HG03196 (cell line): ENCODE results near the gene GAB2.

Experiments
- ATAC-seq: cut with Tn5 transposase; IDR thresholded peaks from one replicate; pipeline ENCODE4 v1.9.1; 2021; ENCODE audit not compliant: unreplicated experiment

The GAB2 gene

DNA sequence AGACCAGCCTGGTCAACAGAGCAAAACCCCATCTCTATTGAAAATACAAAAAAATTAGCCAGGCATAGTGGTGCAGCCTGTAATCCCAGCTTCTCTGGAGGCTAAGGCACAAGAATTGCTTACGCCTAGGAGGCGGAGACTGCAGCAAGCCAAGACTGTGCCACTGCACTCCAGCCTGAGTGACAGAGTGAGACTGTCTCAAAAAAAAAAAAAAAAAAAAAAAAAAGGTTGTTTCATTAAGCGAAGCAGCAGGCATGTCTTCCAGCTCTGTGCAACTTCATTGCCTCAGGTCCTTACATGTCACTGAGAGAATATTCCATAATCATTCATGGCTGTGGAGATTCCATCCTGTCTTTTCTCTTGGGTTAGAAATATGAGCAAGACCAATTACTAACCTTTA is 16.9 kb downstream of the GAB2 start:
- no peak for ATAC-seq

DNA sequence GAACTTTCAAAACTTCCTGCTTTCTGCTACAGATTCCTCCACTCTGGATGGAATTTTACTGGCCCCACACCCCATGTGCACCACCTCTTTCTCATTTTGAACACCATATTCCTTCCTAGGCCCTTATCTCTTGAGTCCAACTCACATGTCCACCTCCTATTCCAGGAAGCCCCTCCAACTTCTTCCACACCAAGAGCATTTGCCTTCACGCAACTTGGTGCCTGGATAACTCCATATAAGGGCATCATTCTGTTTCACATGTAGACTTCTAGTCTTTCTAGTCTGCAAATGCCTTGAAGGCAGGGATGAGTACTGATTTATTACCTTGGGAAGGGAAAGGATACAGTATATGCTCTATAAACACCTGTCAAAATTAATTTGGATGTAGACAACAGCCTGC is 17.5 kb downstream of the GAB2 start:
- no peak for ATAC-seq

DNA sequence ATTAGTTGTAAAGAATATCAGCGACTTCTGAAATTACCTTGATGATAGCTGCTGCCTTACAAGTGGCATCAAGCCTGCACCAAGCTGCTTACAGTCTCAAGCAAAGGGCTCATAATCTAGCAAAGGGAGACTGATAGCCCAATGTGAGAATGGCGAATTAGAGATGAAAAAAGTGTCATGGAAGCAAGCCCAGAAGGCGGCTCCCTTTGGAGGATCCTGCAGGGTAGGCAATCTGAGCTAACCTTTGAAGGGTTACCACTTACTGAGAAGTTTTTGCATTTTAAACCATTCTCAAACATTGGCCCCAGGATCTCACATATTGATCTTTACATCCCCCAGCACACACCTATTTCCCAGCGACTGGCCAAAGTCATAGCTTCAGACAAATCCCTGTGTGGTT is 18.5 kb downstream of the GAB2 start:
- no peak for ATAC-seq

DNA sequence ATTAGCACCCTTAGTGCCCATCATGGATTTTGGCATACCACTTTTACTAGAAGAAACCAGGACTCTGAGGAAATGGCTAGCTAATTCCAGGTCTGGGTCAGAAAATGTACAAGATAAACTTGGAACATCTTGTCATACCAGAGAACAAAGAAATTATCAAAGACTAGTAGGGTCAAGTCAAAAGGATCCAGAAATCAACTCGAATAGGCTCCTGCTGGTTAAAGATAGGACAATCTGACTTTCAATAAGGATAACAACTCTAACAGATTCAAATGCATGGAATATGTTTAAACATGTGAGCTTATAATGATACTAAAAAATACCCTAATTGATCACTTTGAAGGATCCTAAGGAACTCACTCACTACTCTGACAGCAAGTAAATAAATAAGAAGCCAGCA is 18.9 kb downstream of the GAB2 start:
- no peak for ATAC-seq

DNA sequence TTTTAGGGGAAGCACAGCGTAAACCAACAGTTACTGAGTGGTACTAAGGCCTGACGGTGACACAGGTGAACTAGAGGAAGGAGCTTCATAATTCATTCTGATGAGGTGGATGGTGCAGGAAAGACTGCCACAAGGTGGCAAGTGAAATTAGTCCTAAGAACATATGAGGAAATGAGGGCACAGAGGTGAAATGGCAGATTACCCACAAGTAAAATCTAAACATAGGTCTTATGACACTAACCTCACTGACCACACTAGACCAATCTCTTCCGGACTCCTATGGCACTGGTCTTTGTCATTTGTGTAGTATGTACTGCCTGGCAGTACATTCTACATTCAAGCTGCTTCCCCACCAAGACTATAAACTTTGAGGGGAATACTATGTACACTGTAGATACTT is 20.2 kb downstream of the GAB2 start:
- peak; percentile 91 for ATAC-seq

DNA sequence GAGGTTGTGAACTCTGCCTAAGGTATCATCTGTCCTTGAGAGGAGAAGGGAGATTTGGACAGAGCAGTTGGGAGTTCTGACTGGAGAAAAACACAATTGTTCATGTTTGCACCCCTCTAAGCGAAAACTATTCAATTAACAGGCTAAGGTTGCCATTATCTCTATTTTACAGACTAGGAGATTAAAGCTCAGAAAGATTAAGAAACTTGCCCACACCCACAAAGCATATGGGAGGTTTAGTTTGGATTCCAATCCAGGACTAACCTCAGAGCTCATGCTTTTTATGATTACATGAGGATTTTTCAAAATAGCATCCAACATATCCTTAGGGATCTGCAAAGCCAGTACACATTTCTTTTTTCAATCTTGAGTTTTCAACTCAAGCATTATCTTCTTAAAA is 22.0 kb downstream of the GAB2 start:
- ATAC-seq: no peak

DNA sequence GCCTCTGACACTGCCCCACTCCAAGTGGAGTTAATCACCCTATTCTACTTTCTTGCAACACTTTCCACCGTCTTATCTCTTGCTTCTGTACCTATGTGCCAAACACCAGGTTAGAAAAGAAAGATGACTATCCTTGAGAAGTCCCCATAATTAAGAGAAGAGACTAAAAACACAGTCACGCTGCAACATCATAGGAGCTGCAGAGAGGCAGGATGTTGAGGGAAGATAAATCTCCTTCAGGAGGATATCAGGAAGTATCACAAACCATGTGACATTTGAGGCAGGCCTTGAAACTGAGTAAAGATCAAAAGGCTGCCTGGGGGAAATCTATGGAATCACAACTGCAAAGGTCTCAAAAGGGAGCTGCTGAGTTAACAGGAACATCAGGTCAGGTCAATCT is 24.8 kb downstream of the GAB2 start:
- ATAC-seq: no peak

DNA sequence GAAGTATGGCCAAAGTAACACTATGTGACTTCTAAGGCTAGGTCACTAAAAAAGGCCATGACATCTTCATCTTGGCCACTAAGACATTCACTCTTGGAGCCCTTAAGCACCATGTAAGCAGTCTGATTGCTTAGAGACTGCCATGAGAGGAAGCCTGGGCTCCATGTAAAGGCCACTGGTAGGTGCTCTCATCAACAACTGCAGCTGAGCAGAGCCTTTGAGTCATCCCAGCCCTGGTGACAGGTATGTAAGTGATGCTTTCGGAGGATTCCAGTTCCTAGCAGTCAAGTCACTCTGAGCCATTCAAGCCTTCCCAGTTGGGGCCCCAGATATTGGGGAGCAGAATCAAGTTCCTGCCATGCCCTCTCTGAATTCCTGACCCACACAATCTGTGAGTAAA is 26.2 kb downstream of the GAB2 start:
- no peak for ATAC-seq

DNA sequence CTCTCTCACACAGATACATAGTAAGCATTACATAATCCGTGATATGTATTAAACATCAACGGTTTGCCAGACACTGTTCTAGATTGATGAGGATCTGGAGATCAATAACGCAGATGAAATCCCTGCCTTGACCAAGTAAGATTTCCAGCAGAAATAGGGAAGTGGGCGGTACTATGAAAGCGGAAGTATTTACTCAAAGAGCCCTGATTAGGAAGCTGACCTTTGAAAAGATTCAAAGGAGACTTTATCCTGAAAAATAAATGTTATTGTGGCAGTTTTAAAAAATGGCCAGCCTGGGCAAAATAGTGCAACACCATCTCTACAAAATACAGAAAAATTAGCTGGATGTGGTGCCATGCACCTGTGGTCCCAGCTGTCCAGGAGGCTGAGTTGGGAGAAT is 26.8 kb downstream of the GAB2 start:
- no peak for ATAC-seq

DNA sequence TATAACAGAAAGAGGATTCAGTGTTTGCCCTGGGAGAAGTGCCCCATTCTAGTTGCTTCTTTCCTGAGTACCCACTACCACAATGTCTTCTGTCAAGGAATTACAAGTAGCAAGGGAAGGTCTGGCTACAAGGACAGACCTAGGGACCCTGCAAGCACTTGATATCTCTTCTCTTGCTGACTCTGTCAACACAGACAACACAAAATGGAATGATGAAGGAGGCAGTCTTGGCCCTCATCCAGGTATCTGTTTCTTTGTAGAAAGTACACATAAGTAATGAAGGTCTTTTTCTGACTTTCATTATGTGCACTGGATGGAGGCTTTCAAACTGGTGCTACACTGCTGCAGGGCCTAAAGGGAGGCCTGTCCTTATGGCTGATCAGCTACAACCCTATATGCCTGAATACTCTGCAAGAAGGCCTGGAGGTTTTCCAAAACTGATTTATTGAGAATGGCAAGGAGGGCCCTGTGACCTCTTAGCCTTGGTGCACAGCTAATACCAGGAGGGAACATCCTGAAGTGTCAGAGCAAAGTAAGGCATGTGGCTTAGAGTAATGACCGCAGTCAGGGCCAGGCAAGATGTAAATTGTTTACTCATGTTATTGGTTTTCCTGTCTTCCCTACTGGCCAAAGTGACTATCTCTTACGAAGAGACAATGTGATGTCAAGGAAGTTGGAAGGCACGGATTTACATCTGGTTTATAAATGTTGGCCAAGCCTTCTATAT is 31.2 kb downstream of the GAB2 start:
- no peak for ATAC-seq

DNA sequence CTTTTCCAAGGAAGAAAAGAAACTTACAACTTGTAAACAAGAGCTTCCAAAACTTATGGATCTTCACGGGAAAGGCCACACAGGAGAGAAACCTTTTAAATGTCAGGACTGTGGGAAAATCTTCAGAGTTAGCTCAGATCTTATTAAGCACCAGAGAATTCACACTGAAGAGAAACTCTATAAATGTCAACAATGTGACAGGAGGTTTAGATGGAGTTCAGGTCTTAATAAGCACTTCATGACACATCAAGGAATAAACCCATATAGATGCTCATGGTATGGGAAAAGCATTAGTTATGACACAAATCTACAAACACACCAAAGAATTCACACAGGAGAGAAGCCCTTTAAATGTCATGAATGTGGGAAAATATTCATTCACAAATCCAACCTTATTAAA is 32.4 kb downstream of the GAB2 start:
- ATAC-seq: no peak

DNA sequence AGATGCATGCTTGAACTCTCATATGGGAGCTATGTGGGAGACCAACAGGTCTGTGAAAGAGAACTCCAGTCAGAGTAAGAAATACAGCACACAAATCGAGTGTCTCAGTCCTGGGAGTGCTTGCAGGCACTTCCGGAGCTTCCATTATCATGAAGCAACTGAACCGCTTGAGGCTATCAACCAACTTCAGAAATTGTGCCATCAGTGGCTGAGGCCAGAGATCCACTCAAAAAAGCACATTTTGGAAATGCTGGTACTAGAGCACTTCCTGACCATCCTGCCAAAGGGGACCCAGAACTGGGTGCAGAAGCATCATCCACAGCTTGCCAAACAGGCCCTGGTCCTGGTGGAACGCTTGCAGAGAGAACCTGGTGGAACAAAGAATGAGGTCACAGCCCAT is 33.4 kb downstream of the GAB2 start:
- ATAC-seq: no peak

DNA sequence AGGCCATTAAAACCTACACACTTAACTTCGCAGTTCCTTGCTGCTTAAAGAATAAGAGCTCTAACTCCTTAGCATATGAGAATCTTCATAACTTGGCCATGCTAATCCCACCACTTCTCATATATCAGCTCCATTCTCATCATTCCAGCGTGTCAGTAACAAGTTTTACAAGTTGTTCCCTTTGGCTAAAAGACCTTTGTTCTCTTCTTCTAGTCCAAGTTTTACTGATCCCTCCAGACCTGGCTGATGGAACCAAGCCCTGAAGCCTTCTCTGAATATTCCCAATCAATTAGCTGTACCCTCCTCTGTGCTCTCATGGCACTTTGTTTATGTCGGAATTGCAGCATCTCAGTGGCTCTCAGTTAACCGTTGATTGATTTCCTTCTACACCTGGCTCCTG is 35.8 kb downstream of the GAB2 start:
- ATAC-seq: no peak

DNA sequence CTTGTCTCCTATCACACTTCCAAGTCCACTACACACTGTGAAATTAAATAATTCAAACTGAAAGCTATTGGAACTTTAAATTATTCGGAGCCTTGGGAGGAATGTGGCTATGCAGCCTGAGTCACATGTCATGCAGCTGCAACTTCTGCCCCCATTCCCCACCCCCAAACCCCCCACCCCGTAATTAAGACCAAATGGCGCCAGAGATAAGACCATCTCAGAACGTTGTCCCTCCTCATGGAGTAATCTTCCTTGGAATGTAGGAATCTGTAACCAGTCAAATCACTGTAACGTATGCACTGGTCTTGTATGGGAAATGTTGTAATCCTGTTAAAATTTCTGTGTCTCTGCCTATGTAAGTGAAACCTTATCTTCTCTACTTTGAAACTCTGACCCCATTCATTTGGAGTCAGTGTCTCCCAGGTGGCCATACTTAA is 37.0 kb downstream of the GAB2 start:
- ATAC-seq: no peak

DNA sequence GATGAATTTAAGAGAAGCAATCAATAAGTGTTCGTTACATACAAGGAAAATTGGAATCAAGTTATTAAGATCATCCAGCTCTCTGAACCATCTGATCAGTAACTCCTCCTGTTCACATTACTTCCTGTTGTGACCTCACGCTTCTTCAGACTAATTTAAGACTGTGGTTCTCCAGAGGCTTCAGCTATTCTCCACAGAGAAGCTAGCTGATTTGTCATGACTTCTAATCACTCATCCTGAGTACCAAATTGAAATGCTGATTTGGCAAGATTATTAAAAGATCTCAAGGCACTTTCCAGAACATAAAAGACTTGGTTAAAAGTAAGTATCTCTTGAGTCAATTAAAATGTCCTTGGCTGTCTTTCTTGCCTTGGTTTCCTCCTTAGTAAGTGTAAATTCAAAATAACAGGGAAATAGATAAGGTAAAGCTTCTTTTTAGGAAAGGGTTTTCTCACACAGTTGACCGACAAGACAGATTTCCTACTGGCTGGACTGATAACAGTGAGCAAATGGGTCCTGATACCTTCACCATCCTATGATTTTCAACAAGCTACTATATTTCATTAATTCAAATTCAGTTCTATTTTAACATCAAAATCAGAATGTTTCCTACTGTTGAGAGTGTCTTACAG is 38.5 kb downstream of the GAB2 start:
- ATAC-seq: no peak

DNA sequence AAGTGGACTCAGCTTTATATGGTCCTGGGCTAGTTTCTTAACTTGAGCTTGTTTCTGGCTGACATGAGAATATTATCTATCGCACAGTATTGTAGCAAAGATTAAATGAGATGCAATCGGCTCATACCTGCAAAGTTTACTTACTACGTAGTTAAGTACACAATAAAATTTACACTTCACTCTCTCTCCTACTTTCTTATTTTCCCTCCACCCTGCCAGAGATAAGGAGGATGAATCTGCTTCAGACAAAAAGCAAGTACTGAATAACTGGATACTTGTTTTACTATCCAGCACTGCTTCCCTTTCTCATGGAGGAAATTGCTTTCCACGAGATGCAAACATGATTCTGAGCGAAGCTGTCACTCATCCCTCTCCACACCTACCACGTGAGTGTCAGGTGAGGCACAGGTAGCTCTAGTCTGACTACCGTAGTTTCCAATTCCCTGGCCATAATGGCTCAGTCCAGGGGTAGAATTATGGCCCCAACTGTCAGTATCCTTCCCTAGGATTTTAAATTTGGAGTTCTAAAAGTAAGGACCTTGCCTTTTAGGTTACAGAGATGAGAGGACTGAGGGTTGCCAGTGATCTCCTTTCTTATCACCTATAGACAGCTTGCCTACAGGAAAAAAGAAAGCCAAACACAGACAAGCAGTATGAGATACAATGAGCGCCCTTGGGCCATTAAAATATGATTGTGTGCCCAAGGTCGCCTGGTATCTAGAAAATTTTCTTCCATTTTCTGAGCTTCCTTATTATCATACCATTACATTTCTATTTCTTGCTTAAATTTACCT is 39.8 kb downstream of the GAB2 start:
- no peak for ATAC-seq

DNA sequence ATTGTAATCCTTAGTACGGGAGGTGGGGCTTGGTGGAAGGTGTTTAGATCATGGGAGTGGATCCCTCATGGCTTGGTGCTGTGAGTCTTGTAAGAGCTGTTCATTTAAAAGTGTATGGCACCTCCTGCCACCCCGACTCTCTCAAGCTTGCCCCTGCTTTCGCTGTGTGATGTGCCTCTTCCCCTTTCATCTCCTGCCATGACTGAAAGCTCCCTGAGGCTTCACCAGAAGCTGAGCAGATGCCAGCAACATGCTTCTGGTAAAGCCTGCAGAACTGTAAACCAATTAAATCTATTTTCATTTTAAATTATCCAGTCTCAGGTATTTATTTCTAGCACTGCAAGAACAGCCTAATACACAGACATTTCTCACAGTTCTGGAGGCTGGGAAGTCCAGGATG is 40.8 kb downstream of the GAB2 start:
- ATAC-seq: no peak

DNA sequence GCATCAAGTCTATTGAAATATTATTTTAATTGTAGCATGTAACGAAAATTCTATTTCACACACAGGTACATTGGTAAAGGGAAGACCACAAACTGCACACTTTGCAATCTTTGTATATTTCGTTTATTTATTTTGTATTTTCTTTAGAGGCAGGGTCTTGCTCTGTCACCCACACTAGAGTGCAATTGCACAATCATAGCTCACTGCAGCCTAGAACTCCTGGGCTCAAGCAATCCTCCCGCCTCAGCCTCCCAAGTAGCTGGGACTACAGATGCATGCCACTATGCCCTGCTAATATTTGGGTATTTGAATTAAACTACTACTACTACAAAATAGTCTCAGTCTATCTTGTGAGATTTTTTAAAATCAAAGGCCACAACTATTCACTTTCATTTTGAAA is 42.7 kb downstream of the GAB2 start:
- ATAC-seq: no peak

DNA sequence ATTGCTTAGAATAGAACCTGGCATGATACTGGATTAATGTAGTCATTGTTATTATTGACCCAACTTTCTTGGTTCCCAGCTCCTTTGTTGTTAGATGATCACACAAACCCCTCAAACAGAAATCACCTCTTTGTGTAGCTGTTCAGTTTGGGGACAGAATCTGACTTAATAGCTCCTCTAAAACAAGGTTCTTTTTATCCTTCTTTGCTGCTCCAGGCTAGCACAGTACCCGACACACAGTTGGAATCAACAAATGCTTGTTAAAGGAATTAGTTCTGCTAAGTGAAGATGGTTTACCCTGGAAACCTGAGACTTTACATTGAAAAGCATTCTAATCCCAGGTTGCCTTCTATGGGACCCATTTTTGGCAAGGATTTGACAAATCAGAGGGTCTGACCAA is 43.9 kb downstream of the GAB2 start:
- no peak for ATAC-seq

DNA sequence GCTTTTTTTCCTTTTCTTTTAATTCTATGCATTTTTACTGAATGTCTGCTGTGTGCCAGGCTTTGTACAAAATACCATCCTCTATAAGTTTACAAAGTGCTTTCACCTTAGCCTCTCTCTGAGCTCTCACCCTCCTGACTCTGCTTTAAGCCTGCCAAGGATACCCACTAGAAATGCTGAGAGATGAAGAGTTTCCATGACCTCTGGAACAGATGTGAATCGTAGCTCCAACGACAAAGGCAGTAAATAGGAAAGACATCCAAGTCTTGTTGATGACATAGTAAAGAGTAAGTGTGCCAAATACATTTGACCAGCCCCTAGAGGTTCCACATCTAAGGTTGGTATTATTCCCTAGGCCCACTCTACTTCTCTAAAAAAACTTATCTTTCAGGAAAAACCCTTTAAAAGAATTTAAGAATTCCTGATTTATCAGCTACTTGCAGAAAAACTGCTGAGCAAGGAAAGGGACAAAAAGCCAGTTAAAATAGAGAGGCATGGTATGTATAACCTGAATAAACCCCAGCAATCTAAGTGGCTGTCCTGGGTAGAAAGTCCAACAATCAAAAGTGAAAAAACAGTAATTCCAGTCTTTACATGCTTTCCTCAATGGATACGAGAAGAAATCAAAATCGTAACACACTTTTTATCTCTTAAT is 45.4 kb downstream of the GAB2 start:
- ATAC-seq: no peak

DNA sequence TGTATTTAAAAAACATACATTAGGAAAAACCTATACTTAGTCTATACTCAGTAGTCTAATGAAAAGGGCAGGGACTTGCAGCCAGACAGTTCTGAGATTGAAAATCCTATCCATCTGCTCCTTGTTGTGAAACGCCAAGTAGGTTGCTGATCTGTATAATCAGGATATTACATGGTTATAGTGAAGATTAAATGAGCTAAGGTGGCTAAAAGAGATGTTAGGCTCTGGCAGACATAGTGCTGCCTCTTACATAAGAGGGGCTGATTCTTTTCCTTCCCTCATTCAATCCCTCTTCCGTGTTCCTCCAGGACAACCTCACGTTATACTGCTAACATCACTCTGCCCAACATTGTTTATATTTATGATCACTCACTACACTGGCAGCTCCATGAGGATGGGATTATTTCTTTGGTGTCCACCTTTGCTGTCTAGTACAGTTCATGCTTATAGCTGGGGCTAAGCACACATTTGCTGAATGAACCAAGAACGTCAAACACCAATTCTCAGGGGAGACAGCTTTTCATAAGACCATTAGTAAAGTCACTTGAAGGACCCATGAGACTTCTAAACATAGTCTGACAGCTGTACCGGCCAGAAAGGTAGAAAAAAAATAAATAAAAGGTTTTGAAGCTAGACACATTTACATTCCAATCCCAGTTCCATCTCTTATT is 46.3 kb downstream of the GAB2 start:
- no peak for ATAC-seq
